Osteocyte (in vitro differentiated cells): ENCODE results near the gene DDX41. TPM values are rescaled to one million over a fixed set of nuclear protein-coding genes. Genes with fewer than 3 reads are reported as not detected.

Experiments used
- DNase-seq: peaks from one replicate; pipeline ENCODE4 v3.0.0; 2021; ENCODE audit warnings: mixed read lengths; ENCODE audit not compliant: unreplicated experiment; ENCODE audit errors: extremely low spot score
- H3K27ac Mint-ChIP-seq: one replicate; pipeline ENCODE4 v1.8.0; 2021; ENCODE audit warnings: mild to moderate bottlenecking, mixed read lengths; ENCODE audit not compliant: unreplicated experiment
- H3K27me3 Mint-ChIP-seq: one replicate; pipeline ENCODE4 v1.8.0; 2021; ENCODE audit warnings: mixed read lengths; ENCODE audit not compliant: unreplicated experiment
- H3K36me3 Mint-ChIP-seq: one replicate; pipeline ENCODE4 v1.8.0; 2021; ENCODE audit warnings: mixed read lengths; ENCODE audit not compliant: unreplicated experiment
- H3K4me1 Mint-ChIP-seq: one replicate; pipeline ENCODE4 v1.8.0; 2021; ENCODE audit warnings: mixed read lengths; ENCODE audit not compliant: unreplicated experiment
- H3K4me3 Mint-ChIP-seq: one replicate; pipeline ENCODE4 v1.8.0; 2021; ENCODE audit warnings: mild to moderate bottlenecking, moderate library complexity, mixed read lengths; ENCODE audit not compliant: unreplicated experiment
- H3K9me3 Mint-ChIP-seq: one replicate; pipeline ENCODE4 v1.8.0; 2021; ENCODE audit warnings: mixed read lengths; ENCODE audit not compliant: unreplicated experiment
- total RNA-seq: library from RNA; stranded (reverse); gene quantifications from 2 replicates; pipeline ENCODE4 v1.2.1, GENCODE V29; 2021
- TF ChIP-seq, protein P1 (sequence below): fragments of 200-600 bp; sonication (generic); IDR thresholded peaks from 2 replicates; pipeline ENCODE4 v1.5.0; 2021; ENCODE audit warnings: antibody characterized with exemption, mild to moderate bottlenecking, moderate library complexity

The DDX41 gene
- total RNA-seq, 1 donor from 2014 or later: 83.1 TPM

GRCh38 chr5:177555665-177556064 lies 38.9 kb upstream of the DDX41 start:
- Mint-ChIP-seq H3K4me1 (peaks cover 26% of the 10 kb centered on the region), H3K36me3 (peaks cover 4% of the 10 kb centered on the region), H3K27me3 (no peaks in the 10 kb centered on the region), H3K4me3 (no peak overlapping the region), H3K27ac (no peak overlapping the region), H3K9me3 (no peaks in the 10 kb centered on the region)
- TF ChIP-seq, protein P1, sequence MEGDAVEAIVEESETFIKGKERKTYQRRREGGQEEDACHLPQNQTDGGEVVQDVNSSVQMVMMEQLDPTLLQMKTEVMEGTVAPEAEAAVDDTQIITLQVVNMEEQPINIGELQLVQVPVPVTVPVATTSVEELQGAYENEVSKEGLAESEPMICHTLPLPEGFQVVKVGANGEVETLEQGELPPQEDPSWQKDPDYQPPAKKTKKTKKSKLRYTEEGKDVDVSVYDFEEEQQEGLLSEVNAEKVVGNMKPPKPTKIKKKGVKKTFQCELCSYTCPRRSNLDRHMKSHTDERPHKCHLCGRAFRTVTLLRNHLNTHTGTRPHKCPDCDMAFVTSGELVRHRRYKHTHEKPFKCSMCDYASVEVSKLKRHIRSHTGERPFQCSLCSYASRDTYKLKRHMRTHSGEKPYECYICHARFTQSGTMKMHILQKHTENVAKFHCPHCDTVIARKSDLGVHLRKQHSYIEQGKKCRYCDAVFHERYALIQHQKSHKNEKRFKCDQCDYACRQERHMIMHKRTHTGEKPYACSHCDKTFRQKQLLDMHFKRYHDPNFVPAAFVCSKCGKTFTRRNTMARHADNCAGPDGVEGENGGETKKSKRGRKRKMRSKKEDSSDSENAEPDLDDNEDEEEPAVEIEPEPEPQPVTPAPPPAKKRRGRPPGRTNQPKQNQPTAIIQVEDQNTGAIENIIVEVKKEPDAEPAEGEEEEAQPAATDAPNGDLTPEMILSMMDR: no peak
- DNase-seq: no peak

- DNase-seq: no peak
- Mint-ChIP-seq H3K27me3 (no peaks in the 10 kb centered on the region), H3K4me1 (peaks cover 30% of the 10 kb centered on the region), H3K27ac (no peak overlapping the region), H3K4me3 (peak overlapping the region; percentile 81), H3K36me3 (peaks cover 5% of the 10 kb centered on the region), H3K9me3 (no peaks in the 10 kb centered on the region)
- TF ChIP-seq, protein P1: no peak
Observed at GRCh38 chr5:177555228-177555627, 38.5 kb upstream of the DDX41 start.

DNA sequence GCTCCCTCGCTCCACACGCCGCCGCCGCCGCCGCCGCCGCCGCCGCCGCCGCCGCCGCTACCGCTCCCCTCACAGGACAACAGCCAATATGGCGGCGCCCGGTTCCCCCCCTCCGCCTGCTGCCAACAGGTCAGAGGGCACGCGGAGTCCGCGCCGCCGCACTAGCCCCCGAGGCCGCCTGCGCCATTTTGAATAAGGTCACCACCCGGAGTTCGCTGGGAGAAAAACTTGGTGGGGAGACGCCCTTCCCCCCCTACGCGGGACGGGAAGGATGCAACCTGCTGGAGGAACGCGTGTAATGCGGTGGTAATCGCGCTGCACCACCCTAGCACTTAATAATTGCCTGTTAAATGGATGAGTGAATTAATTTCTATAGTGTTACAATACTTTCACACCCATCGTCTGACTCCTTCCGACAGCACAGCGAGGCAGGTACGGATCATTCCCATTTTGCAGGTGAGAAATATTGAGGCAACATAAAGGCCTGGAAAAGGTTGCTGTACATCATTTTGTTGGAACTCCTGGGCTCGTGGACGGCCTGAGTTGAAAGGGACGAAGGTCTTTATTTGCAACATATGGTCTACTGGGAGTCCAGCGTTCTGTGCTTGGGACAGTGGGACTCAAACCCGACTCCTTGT lies 37.8 kb upstream of the DDX41 start, which contains the start of gene FAM193B:
TSS of gene FAM193B (minus strand) at position 90 of the 638 bp plus-strand sequence. CDS start 105 bp downstream, outside the sequence.
- Mint-ChIP-seq H3K4me3 (peak within 1 kb of the TSS; percentile 87), H3K27me3 (no peaks in the 10 kb centered on the region), H3K27ac (peak within 1 kb of the TSS; percentile 56), H3K36me3 (peaks cover 7% of the 10 kb centered on the region), H3K4me1 (peaks cover 32% of the 10 kb centered on the region), H3K9me3 (no peaks in the 10 kb centered on the region)
- DNase-seq: peak; percentile 98
- TF ChIP-seq, protein P1: peak; percentile 30

DNA sequence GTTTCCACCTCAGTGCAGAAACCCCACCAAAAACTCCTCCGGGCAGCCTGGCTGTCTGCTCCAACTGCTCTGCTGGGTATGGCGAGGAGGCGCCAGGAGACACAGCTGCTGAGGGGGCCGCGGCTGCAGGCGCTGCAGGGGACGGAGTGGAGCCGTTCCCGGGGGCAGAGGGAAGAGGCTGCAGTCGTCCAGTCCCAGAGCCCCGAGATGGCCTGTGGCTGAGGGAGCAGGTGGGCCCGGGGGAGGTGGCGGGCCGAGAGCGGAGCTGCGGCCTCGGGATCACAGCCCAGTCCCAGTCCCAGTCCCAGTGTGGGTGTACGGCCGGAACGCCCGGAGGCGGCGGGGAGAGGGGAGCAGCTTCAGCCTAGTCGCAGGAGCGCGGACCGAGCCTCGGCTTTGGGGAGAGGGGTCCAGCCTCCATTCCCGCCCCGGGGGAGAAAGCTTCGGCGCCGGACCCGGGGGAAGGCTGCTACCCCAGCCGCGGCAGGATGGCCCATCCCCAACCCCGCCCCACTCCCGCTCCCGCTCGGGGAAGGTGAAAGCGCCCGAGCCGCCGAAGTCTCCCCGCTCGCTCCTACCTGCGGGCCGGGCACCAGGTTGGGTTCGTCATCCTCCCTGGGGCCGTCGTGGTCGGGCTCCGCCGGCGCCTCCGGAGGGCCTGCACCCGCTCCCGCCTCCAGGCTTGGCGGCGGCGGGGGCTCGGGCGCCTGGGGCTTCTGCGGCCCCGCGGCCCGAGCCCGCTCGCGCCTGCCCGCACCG lies 37.1 kb upstream of the DDX41 start:
- Mint-ChIP-seq H3K4me1 (peaks cover 33% of the 10 kb centered on the region), H3K4me3 (peak overlapping the region; percentile 87)
- no peak for DNase-seq

More for the DNA sequence above, 37.1 kb upstream of the DDX41 start:
- peak overlapping the region; percentile 56 for H3K27ac Mint-ChIP-seq
- TF ChIP-seq, protein P1: no peak
- H3K27me3 Mint-ChIP-seq: no peaks in the 10 kb centered on the region
- H3K9me3 Mint-ChIP-seq: no peaks in the 10 kb centered on the region
- peaks cover 8% of the 10 kb centered on the region for H3K36me3 Mint-ChIP-seq
